Fibroblast of villous mesenchyme (primary cell): Measurements from ENCODE around the gene SOCS1. TPM values are rescaled to one million over a fixed set of nuclear protein-coding genes. Genes with fewer than 3 reads are reported as not detected.

ENCODE experiments used
- DNase-seq: peaks from one replicate; pipeline ENCODE4 v3.0.0-alpha.2; 2010; ENCODE audit warnings: low read depth
- H3K4me3 ChIP-seq: 2 replicates; pipeline ENCODE4 v1.5.1; 2011; ENCODE audit warnings: low read depth, mild to moderate bottlenecking, low read length
- CTCF ChIP-seq: IDR thresholded peaks from 2 replicates; pipeline ENCODE4 v1.5.1; 2012; ENCODE audit warnings: low read depth, mild to moderate bottlenecking, low read length; ENCODE audit not compliant: insufficient read depth
- small RNA-seq: library from RNA; depleted of rRNA; stranded (forward); fragments of <200 nt; gene quantifications from one replicate; pipeline ENCODE3, GENCODE V24; 2012
- total RNA-seq: library from RNA; depleted of rRNA; stranded (reverse); fragments of >200 nt; gene quantifications from 2 replicates; pipeline ENCODE4 v1.2.3, GENCODE V29; 2012

SOCS1 gene
- total RNA-seq, 1 donor, result 29.4 TPM

- DNase-seq, result peak; percentile 48
- no peak for TF ChIP-seq CTCF
- no peak overlapping the region for H3K4me3 ChIP-seq
Observed at GRCh38 chr16:11205754-11206581, 50.0 kb downstream of the SOCS1 start.

GRCh38 chr16:11205065-11205699 is 50.8 kb downstream of the SOCS1 start:
- DNase-seq, result no peak
- TF ChIP-seq CTCF, result no peak
- no peak overlapping the region for H3K4me3 ChIP-seq

GRCh38 chr16:11204513-11205047 is 51.4 kb downstream of the SOCS1 start:
- DNase-seq, result no peak
- no peak overlapping the region for H3K4me3 ChIP-seq
- no peak for TF ChIP-seq CTCF

Small RNA genes within 50 kb of the gene (small RNA-seq; reads per million reads assigned to genes)
- gene RF00554, result not detected

Other genes starting within 250 kb of the SOCS1 start
- not detected in 2 replicates for gene TNP2, start 13.1 kb upstream of the SOCS1 start, total RNA-seq
- not detected in 2 replicates for gene PRM3, start 17.4 kb upstream of the SOCS1 start, total RNA-seq
- gene PRM2, start 20.3 kb upstream of the SOCS1 start, total RNA-seq, result not detected in 2 replicates
- gene PRM1, start 25.1 kb upstream of the SOCS1 start, total RNA-seq, result not detected in 2 replicates
- gene RMI2, start 89.3 kb upstream of the SOCS1 start, total RNA-seq, result 5.5 and 5.6 TPM in 2 replicates